ENCODE measurements around the gene FGR. TPM values are rescaled to one million over a fixed set of nuclear protein-coding genes. Genes with fewer than 3 reads are reported as not detected.

Gene FGR
- total and polyA plus RNA-seq, 2 of the 13 experiments (the other 11 are each of a cell fraction or from before 2014, with no cell fraction given): not detected

- TF ChIP-seq HMGXB4 (CRISPR knock-in tag; IDR thresholded peaks at IDR 0.05; ENCODE audit: borderline replicate concordance in 1 of 2, low read depth in 1 of 2): peak; percentile 73 to 76; a peak in 3 of 4 replicates
- 0 out of 2 replicates have a peak, but pooled peaks have one; percentile 34 for TF ChIP-seq CREBL2 (CRISPR knock-in tag; IDR thresholded peaks at IDR 0.05; ENCODE audit: borderline replicate concordance)
- peak; percentile 87 for TF ChIP-seq ARID4A (CRISPR knock-in tag; IDR thresholded peaks at IDR 0.05; ENCODE audit: borderline replicate concordance)
- peak; percentile 98 for TF ChIP-seq HDAC1 (CRISPR knock-in tag; IDR thresholded peaks at IDR 0.05)
- TF ChIP-seq HMGXB3 (CRISPR knock-in tag; IDR thresholded peaks at IDR 0.05; ENCODE audit: borderline replicate concordance): no peak
- TF ChIP-seq MED1 (CRISPR knock-in tag; IDR thresholded peaks at IDR 0.05): peak; percentile 91
- TF ChIP-seq ZNF282 (IDR thresholded peaks at IDR 0.05; ENCODE audit: partially characterized antibody): peak; percentile 93
- peak; percentile 63 for TF ChIP-seq ELF1 (CRISPR knock-in tag; IDR thresholded peaks at IDR 0.05)
- TF ChIP-seq AHDC1 (CRISPR knock-in tag; IDR thresholded peaks at IDR 0.05; ENCODE audit: borderline replicate concordance): peak; percentile 57; the same call in 1 of the 2 replicates
Measured at GRCh38 chr1:27607239-27607804, 27.7 kb downstream of the FGR start (continued).
